ENCODE measurements around the gene SART3. TPM values are rescaled to one million over a fixed set of nuclear protein-coding genes. Genes with fewer than 3 reads are reported as not detected.

The SART3 gene
- total and polyA plus RNA-seq, 2 of the 8 experiments (the other 6 are each of a cell fraction or from before 2014, with no cell fraction given), result 16.0 to 103 TPM

DNA sequence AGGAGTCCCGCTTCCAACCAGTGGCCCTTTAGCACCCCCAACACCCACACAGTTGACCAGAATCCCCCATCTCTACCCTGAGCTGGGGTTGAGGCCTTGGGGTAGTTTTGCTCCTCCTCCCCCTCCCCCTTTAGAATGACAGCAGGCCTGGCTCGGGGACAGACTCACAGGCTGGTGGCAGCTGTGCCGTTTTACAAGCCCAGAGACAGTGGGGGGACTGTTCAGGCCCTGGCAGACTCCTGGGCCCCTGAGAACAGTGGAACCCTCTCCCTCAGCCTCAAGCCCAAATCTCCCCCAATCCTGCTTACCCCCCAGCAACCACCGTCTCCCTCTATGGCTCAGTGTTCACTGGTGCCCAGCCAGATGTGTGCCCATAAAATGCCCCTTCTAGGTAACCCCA lies 26.9 kb upstream of the SART3 start:
- CTCF ChIA-PET (ENCODE audit: partially characterized antibody), result interaction anchor here (0.6 to 2.3 kb wide), 8 partner anchors 9 to 52 kb away, joined by 3 to 8 read pairs (median 3); partner anchors contain the start of gene ISCU
- WGBS, 2 experiments (ENCODE audit: extremely low coverage in 1 of 2, insufficient coverage in 1 of 2, insufficient read length in 1 of 2, insufficient replicate concordance in 2 of 2, low coverage in 1 of 2, low lambda C conversion rate in 2 of 2, missing lambda C conversion rate in 1 of 2), result 91% methylated on average over 4 of the region's 4 CpGs; no CpG with 5 or more reads in 1 of the 2 experiments
- FAIRE-seq, result no peak
- TF ChIP-seq SUZ12 (IDR thresholded peaks at IDR 0.05; ENCODE audit: low read length) (no peak), SRF (IDR thresholded peaks at IDR 0.05; ENCODE audit: low read depth, low read length) (no peak), POLR2AphosphoS5 (IDR thresholded peaks at IDR 0.05; ENCODE audit: low read depth, low read length) (no peak), RBBP5 (IDR thresholded peaks at IDR 0.05; ENCODE audit: borderline replicate concordance, low read depth, low read length) (no peak), FOSL1 (IDR thresholded peaks at IDR 0.05; ENCODE audit: insufficient read depth, low read depth, low read length) (no peak), POLR2A (IDR thresholded peaks at IDR 0.05; ENCODE audit: control extremely low read depth in 1 of 2, low read depth in 2 of 2, low read length in 2 of 2) (no peak), BACH1 (IDR thresholded peaks at IDR 0.05; ENCODE audit: low read length) (no peak), CREB1 (IDR thresholded peaks at IDR 0.05) (no peak), GTF2F1 (IDR thresholded peaks at IDR 0.05; ENCODE audit: borderline replicate concordance, low read depth, low read length) (no peak), RAD21 (IDR thresholded peaks at IDR 0.05 in 1 of 2, conservative IDR thresholded peaks at IDR 0.05 in 1 of 2; ENCODE audit: low read depth in 2 of 2, low read length in 2 of 2) (no peak), RXRA (IDR thresholded peaks at IDR 0.05; ENCODE audit: insufficient read depth, low read depth, low read length) (no peak)
- TF ChIP-seq, protein P1, sequence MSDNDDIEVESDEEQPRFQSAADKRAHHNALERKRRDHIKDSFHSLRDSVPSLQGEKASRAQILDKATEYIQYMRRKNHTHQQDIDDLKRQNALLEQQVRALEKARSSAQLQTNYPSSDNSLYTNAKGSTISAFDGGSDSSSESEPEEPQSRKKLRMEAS (IDR thresholded peaks at IDR 0.05), result no peak
- TF ChIP-seq, protein P2, sequence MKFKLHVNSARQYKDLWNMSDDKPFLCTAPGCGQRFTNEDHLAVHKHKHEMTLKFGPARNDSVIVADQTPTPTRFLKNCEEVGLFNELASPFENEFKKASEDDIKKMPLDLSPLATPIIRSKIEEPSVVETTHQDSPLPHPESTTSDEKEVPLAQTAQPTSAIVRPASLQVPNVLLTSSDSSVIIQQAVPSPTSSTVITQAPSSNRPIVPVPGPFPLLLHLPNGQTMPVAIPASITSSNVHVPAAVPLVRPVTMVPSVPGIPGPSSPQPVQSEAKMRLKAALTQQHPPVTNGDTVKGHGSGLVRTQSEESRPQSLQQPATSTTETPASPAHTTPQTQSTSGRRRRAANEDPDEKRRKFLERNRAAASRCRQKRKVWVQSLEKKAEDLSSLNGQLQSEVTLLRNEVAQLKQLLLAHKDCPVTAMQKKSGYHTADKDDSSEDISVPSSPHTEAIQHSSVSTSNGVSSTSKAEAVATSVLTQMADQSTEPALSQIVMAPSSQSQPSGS (IDR thresholded peaks at IDR 0.05; ENCODE audit: low read length), result no peak

More for the DNA sequence above, 26.9 kb upstream of the SART3 start:
- no peak overlapping the region for H2AK5ac ChIP-seq (ENCODE audit: low read depth, low read length)
- H3K4me1 ChIP-seq (replicated peaks in 1 of 4; ENCODE audit: control insufficient read depth in 3 of 4, insufficient read depth in 4 of 4, low read length in 3 of 4), result peaks cover 0 to 16% (median 10%) of the 10 kb centered on the region in 4 experiments; a peak in 6 of 7 replicates
- H2AFZ ChIP-seq (ENCODE audit: low read length), result no peak overlapping the region
- H3K9me3 ChIP-seq (ENCODE audit: insufficient read depth in 2 of 2, low read depth in 1 of 2, low read length in 1 of 2), result no peaks in the 10 kb centered on the region
- no peak overlapping the region for H3K56ac ChIP-seq (replicated peaks; ENCODE audit: insufficient read length, low read depth, low read length)
- no peak for DNase-seq (ENCODE audit: low read depth in 1 of 2, low spot score in 2 of 2)
- no peaks in the 10 kb centered on the region for H3K36me3 ChIP-seq (ENCODE audit: control insufficient read depth in 2 of 4, insufficient read depth in 4 of 4, low read length in 3 of 4)
- no peak overlapping the region; a peak in 1 of 4 replicates for H3K4me2 ChIP-seq (ENCODE audit: insufficient read depth in 1 of 2, low read depth in 2 of 2, low read length in 2 of 2)
- no peak overlapping the region for H2BK120ac ChIP-seq (replicated peaks; ENCODE audit: low read depth, low read length)
- H3K23me2 ChIP-seq (ENCODE audit: low read depth, low read length), result no peaks in the 10 kb centered on the region
- H2BK15ac ChIP-seq (ENCODE audit: low read length), result peak overlapping the region; percentile 40; the same call in 1 of the 2 replicates
- no peaks in the 10 kb centered on the region for H3K79me2 ChIP-seq (ENCODE audit: control insufficient read depth in 1 of 2, insufficient read depth in 2 of 2, low read length in 2 of 2)
- H3K18ac ChIP-seq (ENCODE audit: extremely low read depth, low read length), result no peak overlapping the region
- POLR2A ChIA-PET (ENCODE audit: partially characterized antibody), result no interaction called here
- H4K20me1 ChIP-seq (replicated peaks in 1 of 2; ENCODE audit: control insufficient read depth in 1 of 2, insufficient read depth in 2 of 2, low read length in 2 of 2), result no peaks in the 10 kb centered on the region
- no peak overlapping the region for H3K23ac ChIP-seq (ENCODE audit: insufficient read length)
- no peak overlapping the region for H4K91ac ChIP-seq (replicated peaks; ENCODE audit: insufficient read length, low read length)
- H3K79me1 ChIP-seq (ENCODE audit: low read depth, low read length), result no peaks in the 10 kb centered on the region
- H3K4ac ChIP-seq (replicated peaks; ENCODE audit: insufficient read length, low read depth, low read length), result no peak overlapping the region
- no peak overlapping the region for H2BK20ac ChIP-seq (ENCODE audit: low read length)
- H3K27me3 ChIP-seq (replicated peaks in 1 of 4; ENCODE audit: control insufficient read depth in 3 of 4, extremely low read depth in 1 of 4, insufficient read depth in 3 of 4, low read length in 3 of 4), result no peaks in the 10 kb centered on the region
- H3K27ac ChIP-seq (ENCODE audit: low read depth, low read length), result no peak overlapping the region
- no peak overlapping the region for H2BK12ac ChIP-seq (ENCODE audit: low read depth, low read length)
- no peak overlapping the region for H3K14ac ChIP-seq (ENCODE audit: insufficient read length)
- H4K8ac ChIP-seq (ENCODE audit: extremely low read depth, insufficient read depth, low read length), result no peak overlapping the region; the same call in 1 of the 2 replicates
- H4K5ac ChIP-seq (ENCODE audit: insufficient read length, low read depth, low read length), result no peak overlapping the region
- H3K9ac ChIP-seq (replicated peaks in 1 of 4; ENCODE audit: extremely low read depth in 1 of 4, low read depth in 3 of 4, low read length in 3 of 4), result no peak overlapping the region
- H3K4me3 ChIP-seq (ENCODE audit: extremely low read depth in 1 of 4, insufficient read depth in 2 of 4, low read depth in 3 of 4, low read length in 4 of 4), result no peak overlapping the region
- no peak overlapping the region for H2BK5ac ChIP-seq (ENCODE audit: low read depth, low read length)

Data from H1 (cell line).